Suprapubic skin (tissue), 4 donors: ENCODE measurements around the gene C1orf50. TPM values are rescaled to one million over a fixed set of nuclear protein-coding genes. Genes with fewer than 3 reads are reported as not detected.
"Not testable (repeated sequence)": the region's sequence is repeated elsewhere in the genome, so short reads cannot be mapped to it uniquely, and the experiment has no call there.

Experiments used
- DNase-seq, 2 donors: peaks; one replicate each; pipeline ENCODE4 v3.0.0-alpha.2; 2019; ENCODE audit warnings: low spot score in 2 of 2
- H3K27ac ChIP-seq: fragments of 200-600 bp; sonication (generic); one replicate; pipeline ENCODE4 v1.5.1; 2019
- H3K27me3 ChIP-seq: fragments of 200-600 bp; sonication (generic); one replicate; pipeline ENCODE4 v1.5.1; 2019
- H3K36me3 ChIP-seq: fragments of 200-600 bp; sonication (generic); one replicate; pipeline ENCODE4 v1.5.1; 2019
- H3K4me1 ChIP-seq: fragments of 200-600 bp; sonication (generic); one replicate; pipeline ENCODE4 v1.5.1; 2019
- H3K4me3 ChIP-seq: fragments of 200-600 bp; sonication (generic); one replicate; pipeline ENCODE4 v1.5.1; 2019; ENCODE audit warnings: mild to moderate bottlenecking
- H3K9me3 ChIP-seq: fragments of 200-600 bp; sonication (generic); one replicate; pipeline ENCODE4 v1.5.1; 2019
- CTCF ChIP-seq, 2 donors: fragments of 200-600 bp in 1 of 2; fragments of 450-650 bp in 1 of 2; sonication (generic) in 1 of 2; IDR thresholded peaks; one replicate each; pipeline ENCODE4 v1.5.1; 2016 to 2019; ENCODE audit warnings: antibody characterized with exemption in 2 of 2, mild to moderate bottlenecking in 1 of 2, moderate library complexity in 1 of 2
- EP300 ChIP-seq: sonication (generic); formaldehyde crosslinking; IDR thresholded peaks from one replicate; pipeline ENCODE4 v1.6.1; 2017; ENCODE audit warnings: antibody characterized with exemption
- POLR2A ChIP-seq, 2 donors: fragments of 450-650 bp; IDR thresholded peaks; one replicate each; pipeline ENCODE4 v1.6.1; 2017; ENCODE audit warnings: antibody characterized with exemption in 2 of 2, mild to moderate bottlenecking in 2 of 2, moderate library complexity in 2 of 2
- POLR2AphosphoS5 ChIP-seq, 3 donors: sonication (generic); formaldehyde crosslinking; IDR thresholded peaks; one replicate each; pipeline ENCODE4 v1.6.1; 2017; ENCODE audit warnings: antibody characterized with exemption in 3 of 3
- WGBS: methylation state at CpG from one replicate; pipeline ENCODE4 v1.1.5; 2018; 5-methylcytosine and 5-hydroxymethylcytosine counted together
- total RNA-seq, 4 donors: library from RNA; depleted of rRNA; stranded (reverse); fragments of >200 nt; gene quantifications; one replicate each; pipeline ENCODE4 v1.1.0, GENCODE V29; 2016

C1orf50 gene
- total RNA-seq, 4 donors from 2014 or later = 2.2 to 7.6 (median 3.1) TPM

DNA sequence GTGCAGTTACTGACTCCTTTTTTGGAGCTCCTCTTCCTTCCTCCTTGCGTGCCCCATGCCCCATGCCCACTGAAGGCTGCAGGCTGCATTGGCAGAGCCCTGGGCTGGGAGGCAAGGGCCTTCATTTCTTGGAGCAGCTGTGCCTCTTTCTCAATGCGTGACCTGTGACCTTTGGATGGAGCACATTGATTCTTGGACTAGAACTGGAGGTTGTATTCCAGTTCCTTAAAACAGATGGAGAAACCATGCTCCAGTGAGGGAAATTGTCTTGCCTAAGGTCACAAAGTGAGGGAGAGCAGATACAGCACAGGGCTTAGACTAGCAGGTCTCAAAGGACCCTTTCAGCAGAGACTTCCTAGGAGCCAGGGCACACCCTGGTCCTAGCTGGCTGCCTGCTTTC is 26.8 kb downstream of the C1orf50 start:
- no peak for TF ChIP-seq POLR2A (IDR thresholded peaks at IDR 0.05)
- H3K9me3 ChIP-seq = no peaks in the 10 kb centered on the region
- no peak overlapping the region for H3K27ac ChIP-seq
- WGBS = 80% methylated on average over 1 of the region's 2 CpGs
- no peaks in the 10 kb centered on the region for H3K36me3 ChIP-seq
- no peak overlapping the region for H3K4me3 ChIP-seq
- H3K27me3 ChIP-seq = no peaks in the 10 kb centered on the region
- H3K4me1 ChIP-seq = no peaks in the 10 kb centered on the region
- no peak for DNase-seq

DNA sequence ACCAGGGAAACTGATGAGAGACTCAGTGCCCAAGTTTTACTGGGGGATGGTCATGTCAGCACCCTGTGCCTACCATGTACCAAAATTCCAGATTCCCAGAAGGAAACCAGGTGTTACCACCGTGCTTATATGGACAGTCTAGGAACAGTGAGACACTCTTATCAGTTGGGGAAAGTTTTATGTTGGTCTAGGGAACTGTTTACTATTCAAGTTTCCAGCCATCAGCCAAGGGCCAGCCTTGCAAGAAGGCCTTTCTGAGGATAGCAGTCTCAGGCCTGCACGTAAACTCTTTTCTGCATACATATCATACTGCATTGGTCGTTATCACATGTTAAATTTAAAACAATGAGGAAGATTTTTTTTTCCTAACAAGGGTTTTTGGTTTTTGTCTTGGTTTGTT is 30.4 kb downstream of the C1orf50 start:
- TF ChIP-seq POLR2A (IDR thresholded peaks at IDR 0.05) (no peak), CTCF (IDR thresholded peaks at IDR 0.05) (no peak), EP300 (no peak), POLR2AphosphoS5 (IDR thresholded peaks at IDR 0.05) (no peak)
- Histone ChIP-seq H3K27me3 (no peaks in the 10 kb centered on the region), H3K9me3 (no peaks in the 10 kb centered on the region), H3K4me1 (no peaks in the 10 kb centered on the region), H3K27ac (no peak overlapping the region), H3K36me3 (no peaks in the 10 kb centered on the region), H3K4me3 (no peak overlapping the region)
- DNase-seq = no peak
- whole genome bisulfite sequencing = 86% methylated on average over 3 of the region's 3 CpGs

DNA sequence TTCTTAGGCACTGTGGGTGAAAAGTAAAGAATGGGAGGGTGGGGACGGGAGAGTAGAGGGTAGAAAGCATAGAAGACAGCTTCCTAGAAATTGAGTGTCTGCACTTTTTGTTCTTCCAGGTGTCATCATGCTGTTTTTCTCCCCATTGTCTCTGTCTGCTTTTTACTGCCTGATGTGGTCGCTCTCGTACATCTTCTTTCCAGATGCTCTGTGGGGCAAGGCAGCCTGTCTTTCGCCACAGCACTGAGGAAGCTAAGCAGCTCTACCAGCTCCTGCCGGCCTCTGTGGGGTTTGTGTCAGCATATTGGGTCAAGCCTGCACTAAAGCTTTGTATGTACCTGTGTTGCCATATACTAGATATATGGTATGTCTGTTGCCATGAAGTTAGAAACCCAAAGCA is 30.9 kb downstream of the C1orf50 start:
- WGBS = 76% methylated on average over 5 of the region's 5 CpGs
- Histone ChIP-seq H3K27ac (no peak overlapping the region), H3K9me3 (no peaks in the 10 kb centered on the region), H3K4me3 (no peak overlapping the region), H3K4me1 (no peaks in the 10 kb centered on the region), H3K27me3 (no peaks in the 10 kb centered on the region), H3K36me3 (no peaks in the 10 kb centered on the region)
- no peak for TF ChIP-seq EP300
- no peak for TF ChIP-seq CTCF (IDR thresholded peaks at IDR 0.05)
- TF ChIP-seq POLR2AphosphoS5 (IDR thresholded peaks at IDR 0.05) = no peak
- TF ChIP-seq POLR2A (IDR thresholded peaks at IDR 0.05) = no peak
- DNase-seq = no peak

- no peak for DNase-seq
- no peak overlapping the region for H3K4me3 ChIP-seq
- peak overlapping the region; percentile 51 for H3K27ac ChIP-seq
- no peaks in the 10 kb centered on the region for H3K27me3 ChIP-seq
- TF ChIP-seq CTCF (IDR thresholded peaks at IDR 0.05) = no peak
- TF ChIP-seq POLR2AphosphoS5 (IDR thresholded peaks at IDR 0.05) = no peak
- no peak for TF ChIP-seq EP300
- TF ChIP-seq POLR2A (IDR thresholded peaks at IDR 0.05) = no peak
- WGBS = 49% methylated on average over 8 of the region's 8 CpGs
- H3K9me3 ChIP-seq = no peaks in the 10 kb centered on the region
- no peaks in the 10 kb centered on the region for H3K4me1 ChIP-seq
- peaks cover 9% of the 10 kb centered on the region for H3K36me3 ChIP-seq
These were observed 34.9 kb downstream of the C1orf50 start for GRCh38 chr1:42801832-42802473.

DNA sequence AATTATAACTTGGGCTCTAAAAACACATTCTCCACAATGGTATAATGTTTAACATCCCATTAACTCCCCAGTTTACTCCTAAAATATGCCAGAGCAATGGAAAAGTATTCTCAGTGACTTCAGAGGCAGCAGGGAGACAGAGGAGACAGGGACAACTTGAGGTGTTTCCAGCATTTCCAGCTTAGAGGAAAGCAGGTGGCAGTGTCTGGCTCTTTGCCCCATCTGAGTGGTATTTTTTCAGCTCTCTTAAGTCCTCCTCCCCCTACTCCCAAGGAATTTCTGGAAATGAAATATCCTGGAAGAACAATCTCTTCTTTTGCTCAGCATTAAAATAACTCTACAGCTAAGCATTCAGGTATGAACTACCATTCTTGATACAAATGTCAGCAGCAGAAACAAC is 39.1 kb downstream of the C1orf50 start:
- Histone ChIP-seq H3K9me3 (no peaks in the 10 kb centered on the region), H3K4me3 (no peak overlapping the region)

DNA sequence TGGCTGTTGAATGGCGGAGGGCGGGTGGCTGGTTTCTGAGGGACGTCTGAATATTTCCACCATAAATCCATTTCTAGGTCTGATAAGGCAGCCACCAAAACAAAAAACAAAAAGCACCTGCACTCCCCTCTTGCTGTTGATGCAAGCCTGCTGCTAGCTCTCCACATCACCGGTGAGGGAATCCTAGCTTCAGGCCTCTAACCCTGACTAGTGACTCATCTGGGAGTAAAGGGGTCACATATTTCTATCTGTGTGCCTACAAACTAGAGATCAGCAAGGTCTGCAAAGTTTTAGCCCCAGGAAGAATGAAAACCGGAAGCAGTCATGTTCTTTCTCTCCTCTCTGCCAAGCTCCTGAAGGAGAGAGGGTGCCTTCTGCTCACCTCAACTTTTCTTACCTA is 39.5 kb downstream of the C1orf50 start:
- no peak overlapping the region for H3K27ac ChIP-seq
- 88% methylated on average over 5 of the region's 5 CpGs for WGBS
- no peaks in the 10 kb centered on the region for H3K9me3 ChIP-seq
- no peak for DNase-seq
- H3K36me3 ChIP-seq = peaks cover 12% of the 10 kb centered on the region
- no peak for TF ChIP-seq POLR2A (IDR thresholded peaks at IDR 0.05)
- no peak overlapping the region for H3K4me3 ChIP-seq
- no peaks in the 10 kb centered on the region for H3K4me1 ChIP-seq
- no peaks in the 10 kb centered on the region for H3K27me3 ChIP-seq

More for the DNA sequence above, 39.1 kb downstream of the C1orf50 start:
- H3K27ac ChIP-seq = no peak overlapping the region
- no peaks in the 10 kb centered on the region for H3K27me3 ChIP-seq
- TF ChIP-seq EP300 = no peak
- peaks cover 12% of the 10 kb centered on the region for H3K36me3 ChIP-seq
- no peaks in the 10 kb centered on the region for H3K4me1 ChIP-seq
- no peak for DNase-seq

GRCh38 chr1:42807056-42807668 is 40.1 kb downstream of the C1orf50 start:
- no peak for DNase-seq
- no peak for TF ChIP-seq POLR2A (IDR thresholded peaks at IDR 0.05)
- TF ChIP-seq POLR2AphosphoS5 (IDR thresholded peaks at IDR 0.05) = no peak
- no peak for TF ChIP-seq CTCF (IDR thresholded peaks at IDR 0.05)
- TF ChIP-seq EP300 = no peak
- peaks cover 12% of the 10 kb centered on the region for H3K36me3 ChIP-seq
- no peaks in the 10 kb centered on the region for H3K9me3 ChIP-seq
- no peak overlapping the region for H3K4me3 ChIP-seq
- H3K4me1 ChIP-seq = no peaks in the 10 kb centered on the region
- no peak overlapping the region for H3K27ac ChIP-seq
- H3K27me3 ChIP-seq = no peaks in the 10 kb centered on the region

DNA sequence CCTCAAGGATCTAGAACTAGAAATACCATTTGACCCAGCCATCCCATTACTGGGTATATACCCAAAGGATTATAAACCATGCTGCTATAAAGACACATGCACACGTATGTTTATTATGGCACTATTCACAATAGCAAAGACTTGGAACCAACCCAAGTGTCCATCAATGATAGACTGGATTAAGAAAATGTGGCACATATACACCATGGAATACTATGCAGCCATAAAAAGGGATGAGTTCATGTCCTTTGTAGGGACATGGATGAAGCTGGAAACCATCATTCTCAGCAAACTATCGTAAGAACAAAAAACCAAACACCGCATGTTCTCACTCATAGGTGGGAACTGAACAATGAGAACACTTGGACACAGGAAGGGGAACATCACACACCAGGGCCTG is 47.8 kb downstream of the C1orf50 start:
- not testable (repeated sequence) for DNase-seq, H3K36me3 ChIP-seq, H3K27me3 ChIP-seq, H3K9me3 ChIP-seq, H3K27ac ChIP-seq, H3K4me3 ChIP-seq
- peaks cover 22% of the 10 kb centered on the region for H3K4me1 ChIP-seq
- 96% methylated on average over 3 of the region's 3 CpGs for WGBS
